HG02973 (cell line): Measurements from ENCODE around the gene IFRD2.

ENCODE experiments used
- ATAC-seq: cut with Tn5 transposase; IDR thresholded peaks from one replicate; pipeline ENCODE4 v1.9.1; 2021; ENCODE audit warnings: moderate library complexity; ENCODE audit not compliant: unreplicated experiment

IFRD2 gene, protein sequence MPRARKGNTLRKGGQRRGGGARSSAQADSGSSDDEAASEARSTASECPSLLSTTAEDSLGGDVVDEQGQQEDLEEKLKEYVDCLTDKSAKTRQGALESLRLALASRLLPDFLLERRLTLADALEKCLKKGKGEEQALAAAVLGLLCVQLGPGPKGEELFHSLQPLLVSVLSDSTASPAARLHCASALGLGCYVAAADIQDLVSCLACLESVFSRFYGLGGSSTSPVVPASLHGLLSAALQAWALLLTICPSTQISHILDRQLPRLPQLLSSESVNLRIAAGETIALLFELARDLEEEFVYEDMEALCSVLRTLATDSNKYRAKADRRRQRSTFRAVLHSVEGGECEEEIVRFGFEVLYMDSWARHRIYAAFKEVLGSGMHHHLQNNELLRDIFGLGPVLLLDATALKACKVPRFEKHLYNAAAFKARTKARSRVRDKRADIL

GRCh38 chr3:50292159-50293078, at the start of gene IFRD2:
IFRD2 (minus strand) TSS chr3:50292429; CDS start chr3:50292274, 155 bp downstream.
- peak; percentile 93 for ATAC-seq

DNA sequence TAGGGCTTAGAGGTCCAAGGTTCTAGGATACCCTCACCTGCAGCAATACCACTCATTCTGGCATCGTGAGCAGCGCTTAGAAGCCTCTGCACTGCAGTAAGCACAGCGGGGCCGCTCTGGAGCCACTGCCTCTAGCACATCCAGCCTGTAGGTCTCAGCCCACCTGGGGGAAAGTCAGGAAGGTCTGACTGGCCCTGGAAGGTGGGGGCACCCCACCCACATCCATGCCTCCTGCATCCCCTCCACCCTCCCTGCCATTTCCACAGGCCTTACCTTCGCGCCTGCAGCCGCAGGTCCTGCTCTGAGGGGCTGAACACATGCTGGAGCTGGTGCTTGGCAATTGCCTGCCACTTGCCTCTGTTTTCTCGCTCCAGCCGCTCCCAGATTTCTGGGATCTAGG, 49.3 kb upstream of the IFRD2 start:
- no peak for ATAC-seq

- no peak for ATAC-seq
These were observed 48.5 kb upstream of the IFRD2 start, which contains the start of gene RASSF1 for GRCh38 chr3:50340448-50341329. RASSF1 (minus strand) TSS chr3:50340836; CDS start chr3:50340805, 31 bp downstream.

- no peak for ATAC-seq
These were observed 47.9 kb upstream of the IFRD2 start for GRCh38 chr3:50340147-50340447.

- ATAC-seq: no peak
These were observed 47.4 kb upstream of the IFRD2 start for GRCh38 chr3:50339485-50340146.

DNA sequence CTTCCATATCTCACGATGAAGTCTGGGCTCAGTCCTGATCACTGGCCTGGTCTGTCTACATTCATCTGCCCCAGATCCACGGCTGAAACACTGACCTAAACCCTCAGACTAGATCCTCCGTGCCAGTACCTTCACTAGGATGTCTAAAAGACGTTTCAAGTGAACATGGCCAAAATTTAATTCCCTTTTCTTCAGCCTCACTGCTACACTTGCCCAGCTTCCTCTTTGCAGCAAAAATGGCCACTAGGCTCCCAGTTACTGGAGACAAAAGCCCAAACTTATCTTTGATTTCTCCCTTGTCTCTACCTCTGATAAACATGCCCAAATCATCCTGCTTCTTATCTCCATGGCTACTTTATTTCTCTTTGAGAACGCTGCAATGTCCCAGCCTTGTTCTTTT, 46.7 kb upstream of the IFRD2 start:
- ATAC-seq: no peak

- peak; percentile 65 for ATAC-seq
These were observed 45.1 kb upstream of the IFRD2 start for GRCh38 chr3:50337175-50337861.

DNA sequence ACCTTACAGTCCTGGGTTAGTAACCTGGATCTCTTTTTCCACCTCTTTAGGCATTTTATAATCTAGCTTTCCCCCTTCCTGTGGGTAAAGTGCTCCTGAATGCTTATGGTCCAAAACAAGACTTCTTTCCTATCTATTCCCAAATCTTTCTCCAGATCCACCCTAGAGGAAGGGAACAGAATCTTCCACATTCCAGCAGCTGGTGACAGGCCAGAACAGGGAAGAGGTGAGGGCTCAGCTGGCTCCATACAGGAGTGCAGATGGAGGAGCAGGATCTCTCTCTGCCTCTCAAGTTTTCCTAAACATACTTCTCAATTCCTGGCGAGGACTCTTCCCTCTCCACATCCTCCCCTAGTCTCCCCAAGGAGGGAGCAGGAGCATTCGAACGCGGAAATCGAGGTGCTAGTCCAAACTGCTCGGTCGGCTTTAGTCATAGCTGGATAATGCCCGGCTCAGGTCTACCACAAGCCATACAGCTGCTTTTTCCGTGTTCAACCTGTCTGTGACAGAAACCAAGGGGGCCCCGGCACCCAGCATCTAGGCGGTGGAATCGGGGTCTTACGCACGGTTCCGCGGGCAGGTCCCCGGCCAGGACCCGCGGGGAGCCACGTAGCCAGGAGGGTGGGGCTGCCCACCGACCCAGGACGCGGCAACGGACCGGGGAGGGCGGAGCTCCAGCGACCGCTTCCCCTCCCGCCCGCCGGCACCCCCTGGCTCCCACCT, 44.4 kb upstream of the IFRD2 start:
- ATAC-seq: peak; percentile 32

- no peak for ATAC-seq
These were observed 42.3 kb upstream of the IFRD2 start for GRCh38 chr3:50334339-50335075.

DNA sequence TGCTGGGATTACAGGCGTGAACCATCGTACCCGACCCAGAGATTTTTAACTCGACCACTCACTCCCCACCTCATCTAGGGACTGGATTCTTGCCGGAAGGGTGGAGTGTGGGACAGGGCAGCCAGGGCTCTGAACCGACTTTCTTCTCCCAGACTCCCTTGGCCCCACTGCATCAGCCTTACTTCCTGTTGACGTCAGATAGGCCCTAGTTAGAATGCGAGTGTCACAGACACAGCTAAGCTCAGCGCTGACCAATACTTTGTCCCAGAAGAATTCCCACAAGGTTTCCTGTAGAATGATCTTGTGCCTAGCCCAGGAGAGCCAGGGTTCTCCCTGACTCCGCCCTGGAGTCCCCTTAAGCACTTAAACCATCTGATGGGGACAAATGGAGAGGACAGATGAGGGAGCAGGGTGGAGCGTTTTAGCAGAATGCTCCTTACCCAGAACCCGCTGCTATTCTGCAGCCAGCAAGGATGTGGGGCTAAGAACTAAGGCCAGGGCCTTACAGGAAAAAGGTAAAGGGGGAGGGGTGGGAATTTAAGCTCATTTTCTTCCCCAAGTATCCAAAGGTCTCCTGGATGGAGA, 41.6 kb upstream of the IFRD2 start:
- ATAC-seq: no peak

GRCh38 chr3:50331364-50331907, 39.2 kb upstream of the IFRD2 start:
- no peak for ATAC-seq

- no peak for ATAC-seq
These were observed 38.1 kb upstream of the IFRD2 start for GRCh38 chr3:50330330-50330729.

DNA sequence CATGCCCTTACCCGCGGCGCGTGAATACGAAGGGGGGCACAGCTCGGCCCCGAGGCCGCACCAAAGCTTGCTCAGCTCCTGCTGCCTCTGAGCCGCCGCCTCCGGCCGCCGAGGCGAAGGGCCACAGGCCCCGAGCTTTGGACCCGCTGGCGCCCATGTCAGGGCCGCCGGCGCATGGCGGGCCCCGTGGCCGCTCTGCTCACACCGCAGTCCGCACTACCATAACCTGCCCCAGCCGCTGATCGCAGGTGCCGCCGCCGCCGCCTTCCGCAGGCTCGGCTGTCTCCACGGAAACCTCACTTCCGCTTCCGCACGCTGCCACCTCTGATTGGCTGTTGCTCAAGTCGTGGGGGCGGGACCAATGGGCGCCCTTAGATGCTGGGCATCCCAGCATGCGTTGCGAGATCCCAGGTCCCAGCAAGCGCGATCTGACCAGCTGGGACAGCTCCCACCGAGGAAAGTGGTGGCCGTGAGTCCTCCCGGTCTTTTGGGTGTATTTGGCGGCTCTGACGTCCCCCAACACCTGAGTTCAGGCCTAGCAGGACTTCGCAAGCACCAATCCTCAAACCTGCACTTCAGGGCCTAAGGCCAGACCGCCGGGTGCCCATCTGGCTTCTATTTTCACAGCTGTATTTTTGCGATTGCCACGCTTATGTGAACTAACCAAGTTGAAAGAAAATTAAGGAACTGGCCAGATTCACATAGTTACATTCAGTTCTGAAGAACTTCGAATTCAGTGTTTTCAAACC, 35.9 kb upstream of the IFRD2 start, which contains the start of gene TUSC2:
Gene TUSC2 (minus strand): TSS at position 281 of the 749 bp plus-strand sequence. CDS start 124 bp downstream, at position 157.
- peak; percentile 75 for ATAC-seq

- ATAC-seq: no peak
These were observed 34.9 kb upstream of the IFRD2 start for GRCh38 chr3:50327129-50327528.

- no peak for ATAC-seq
These were observed 33.9 kb upstream of the IFRD2 start for GRCh38 chr3:50326182-50326541.

DNA sequence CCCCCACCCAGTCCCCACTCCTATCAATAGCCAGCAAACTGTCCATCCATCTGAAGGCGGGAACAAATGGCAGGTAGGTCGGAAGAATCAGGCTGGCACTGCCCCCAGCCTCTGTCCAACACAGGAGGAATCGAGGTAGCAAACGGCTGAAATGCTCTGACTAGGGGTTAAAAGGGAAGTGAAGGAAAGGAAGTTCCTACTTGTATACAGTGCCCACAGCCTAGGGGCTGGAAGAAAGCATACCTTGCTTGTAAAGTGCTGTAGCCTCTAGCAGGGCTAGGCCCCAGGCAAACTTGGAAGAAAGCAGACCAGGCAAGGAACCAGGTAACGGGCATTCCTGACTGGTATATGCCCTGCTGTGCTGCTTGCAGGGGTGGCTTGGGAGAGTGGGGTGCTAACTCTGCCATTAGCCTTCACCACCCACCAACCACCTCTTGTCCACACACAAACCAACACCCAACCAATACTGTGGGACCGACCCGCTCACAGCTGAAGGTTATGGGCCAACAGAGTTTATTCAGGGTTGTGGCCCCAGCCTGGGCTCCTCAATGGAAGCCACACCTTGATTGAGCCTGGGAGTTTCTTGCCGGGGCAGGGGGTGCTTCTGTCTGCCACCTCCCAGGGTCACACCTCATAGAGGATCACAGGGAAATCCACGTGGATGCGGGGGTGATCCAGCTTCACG, 33.4 kb upstream of the IFRD2 start:
- ATAC-seq: no peak
